HepG2 (cell line): Measurements from ENCODE around the gene ZNF287. TPM values are rescaled to one million over a fixed set of nuclear protein-coding genes. Genes with fewer than 3 reads are reported as not detected.

Source experiments
- ATAC-seq: fragments of 200-7000 bp; cut with Tn5 transposase; 3 replicates; pipeline ENCODE4 v1.9.1; 2020; ENCODE audit warnings: mild to moderate bottlenecking, moderate library complexity
- BruUV-seq: library from RNA; stranded (reverse); fragments of 400-500 nt; replicated peaks from 2 replicates; lab custom pipeline; 2021; lab: Mats Ljungman, UMichigan
- CTCF ChIA-PET: fragments of 300-600 bp; formaldehyde crosslinking; extraction: SDS; loops from one replicate; lab custom pipeline; 2021; ENCODE audit warnings: low total read pairs, inconsistent platforms, low intra/inter-chr PET ratio; lab: Yijun Ruan, JAX
- POLR2A ChIA-PET: fragments of 350-600 bp; sonication (Branson Sonifier 250); formaldehyde crosslinking; loops from one replicate; lab custom pipeline; 2020; ENCODE audit warnings: antibody characterized with exemption, inconsistent platforms; lab: Yijun Ruan, JAX
- DNase-seq: peaks from one replicate; pipeline ENCODE4 v3.0.0-alpha.2; 2015; ENCODE audit warnings: low spot score
- FAIRE-seq: peaks from 3 replicates; lab custom pipeline; 2011; peaks lifted over from hg19 to GRCh38; lab: Jason Lieb, UNC
- H2AFZ ChIP-seq: one replicate; pipeline ENCODE4 v1.6.1; 2011; ENCODE audit warnings: low read length, inconsistent platforms
- H3K27ac ChIP-seq: fragments of 300-600 bp; 3 replicates; pipeline ENCODE4 v1.8.0; 2011; ENCODE audit warnings: mixed run types, mild to moderate bottlenecking, mixed read lengths, low read length, inconsistent platforms; ENCODE audit not compliant: insufficient read depth; ENCODE audit errors: extremely low read length
- H3K27me3 ChIP-seq, 2 experiments: fragments of 200-600 bp in 1 of 2; 2 replicates in 1 of 2; 3 replicates in 1 of 2; pipeline versions ENCODE4 v1.6.0 to v1.8.0; 2011; ENCODE audit warnings: low read length in 2 of 2, mild to moderate bottlenecking in 2 of 2, moderate library complexity in 2 of 2, inconsistent platforms in 1 of 2; ENCODE audit not compliant: insufficient read depth in 2 of 2, control insufficient read depth in 1 of 2
- H3K36me3 ChIP-seq, 2 experiments: fragments of 200-600 bp in 1 of 2; replicated peaks in 1 of 2; 2 replicates in 1 of 2; 3 replicates in 1 of 2; pipeline versions ENCODE4 v1.5.1 to v1.8.0; 2011; ENCODE audit warnings: low read length in 2 of 2, inconsistent platforms in 1 of 2; ENCODE audit not compliant: insufficient read depth in 2 of 2, control insufficient read depth in 1 of 2
- H3K4me1 ChIP-seq: 2 replicates; pipeline ENCODE4 v1.5.1; 2012; ENCODE audit warnings: low read length, inconsistent platforms; ENCODE audit not compliant: insufficient read depth
- H3K4me2 ChIP-seq: 2 replicates; pipeline ENCODE4 v1.6.0; 2011; ENCODE audit warnings: low read depth, low read length, inconsistent platforms
- H3K4me3 ChIP-seq, 3 experiments: fragments of 200-600 bp in 1 of 3; sonication (generic), shearing (Covaris generic) in 1 of 3; replicated peaks in 1 of 3; 2 replicates each; pipeline ENCODE4 v1.5.1; 2011 to 2016; ENCODE audit warnings: low read length in 3 of 3, inconsistent platforms in 2 of 3, low read depth in 2 of 3, mild to moderate bottlenecking in 2 of 3, control low read depth in 1 of 3, mixed read lengths in 1 of 3; ENCODE audit not compliant: insufficient read depth in 1 of 3
- H3K79me2 ChIP-seq: one replicate; pipeline ENCODE4 v1.6.1; 2011; ENCODE audit warnings: low read length, inconsistent platforms; ENCODE audit not compliant: insufficient read depth
- H3K9ac ChIP-seq: 2 replicates; pipeline ENCODE4 v1.6.0; 2011; ENCODE audit warnings: mild to moderate bottlenecking, low read depth, low read length, inconsistent platforms; ENCODE audit not compliant: insufficient read depth
- H3K9me3 ChIP-seq: 2 replicates; pipeline ENCODE4 v1.5.1; 2012; ENCODE audit warnings: mild to moderate bottlenecking, low read length
- H4K20me1 ChIP-seq: 2 replicates; pipeline ENCODE4 v1.6.0; 2011; ENCODE audit warnings: inconsistent platforms, mild to moderate bottlenecking, low read length, moderate library complexity; ENCODE audit not compliant: insufficient read depth
- ASH2L ChIP-seq: fragments of 300-600, 200-600 bp; sonication (generic); IDR thresholded peaks from 2 replicates; pipeline ENCODE4 v1.7.0; 2017; ENCODE audit warnings: low read depth, mild to moderate bottlenecking, moderate library complexity, mixed read lengths, low read length; ENCODE audit not compliant: insufficient read length
- BCL6 ChIP-seq: IDR thresholded peaks from 2 replicates; pipeline ENCODE4 v1.6.1; 2016; ENCODE audit warnings: missing genetic modification reagents, missing compliant biosample characterization
- BHLHE40 ChIP-seq: IDR thresholded peaks from 2 replicates; pipeline ENCODE4 v1.6.1; 2011; ENCODE audit warnings: low read length, improper control_type of control experiment
- DMAP1 ChIP-seq: IDR thresholded peaks from 2 replicates; pipeline ENCODE4 v1.6.1; 2016
- FOXA3 ChIP-seq: IDR thresholded peaks from 2 replicates; pipeline ENCODE4 v1.6.1; 2016; ENCODE audit warnings: missing genetic modification reagents, missing compliant biosample characterization
- GFI1 ChIP-seq: sonication (generic); formaldehyde crosslinking; IDR thresholded peaks from 2 replicates; pipeline ENCODE4 v1.5.0; 2020; ENCODE audit warnings: missing genetic modification reagents, mild to moderate bottlenecking, borderline replicate concordance
- HOXA9 ChIP-seq: sonication (generic); formaldehyde crosslinking; IDR thresholded peaks from 2 replicates; pipeline ENCODE4 v1.8.1; 2022; ENCODE audit warnings: missing genetic modification reagents, mild to moderate bottlenecking, moderate library complexity, borderline replicate concordance
- IRF2 ChIP-seq: IDR thresholded peaks from 2 replicates; pipeline ENCODE4 v1.6.1; 2018; ENCODE audit warnings: missing genetic modification reagents, missing compliant biosample characterization
- PTBP1 ChIP-seq: fragments of 200-400 bp; formaldehyde crosslinking; IDR thresholded peaks from 2 replicates; pipeline ENCODE4 v1.6.1; 2018; ENCODE audit warnings: low read length, low read depth; ENCODE audit not compliant: poor library complexity, severe bottlenecking
- REPIN1 ChIP-seq: sonication (generic); formaldehyde crosslinking; IDR thresholded peaks from 2 replicates; pipeline ENCODE4 v1.8.0; 2022; ENCODE audit warnings: missing genetic modification reagents, low read depth, mild to moderate bottlenecking, borderline replicate concordance
- RNF2 ChIP-seq: fragments of 450-650 bp; conservative IDR thresholded peaks from 2 replicates; pipeline ENCODE4 v1.6.1; 2016; ENCODE audit warnings: low read depth
- ZNF333 ChIP-seq: sonication (generic); formaldehyde crosslinking; IDR thresholded peaks from 2 replicates; pipeline ENCODE4 v1.4.0; 2020; ENCODE audit warnings: mild to moderate bottlenecking, missing genetic modification reagents, borderline replicate concordance
- ZNF335 ChIP-seq: sonication (generic); formaldehyde crosslinking; IDR thresholded peaks from 2 replicates; pipeline ENCODE4 v1.4.0; 2020; ENCODE audit warnings: missing genetic modification reagents
- WGBS: methylation state at CpG from one replicate; pipeline ENCODE4 v1.1.6; 2017; ENCODE audit warnings: low lambda C conversion rate; 5-methylcytosine and 5-hydroxymethylcytosine counted together
- in situ Hi-C: cut with HindIII; loops from 2 replicates; pipeline ENCODE4 v1.10.0; 2017; ENCODE audit warnings: low pct_unique_long_range_greater_than_20kb; ENCODE audit not compliant: extremely low pct_ligation_motif_present
- intact Hi-C: fragments of 100-400 bp; cut with micrococcal nuclease; formaldehyde crosslinking; loops from one replicate; pipeline ENCODE4 v1.10.0; 2022; ENCODE audit not compliant: unreplicated experiment
- polyA plus RNA-seq, 8 experiments: library from polyadenylated mRNA; depleted of rRNA in 3 of 8; stranded (reverse) in 7 of 8; unstranded in 1 of 8; fragments of >200 nt; fragmentation: Illumina TruSeq in 4 of 8; extraction: Trizol in 4 of 8; gene quantifications; 2 replicates each; pipeline versions ENCODE4 v1.2.1 to v1.2.3, GENCODE V29; 2011 to 2016; ENCODE audit warnings: low read depth in 4 of 8, missing spikeins in 1 of 8, mixed read lengths in 1 of 8; ENCODE audit not compliant: insufficient read depth in 1 of 8
- total RNA-seq, 5 experiments: library from RNA; depleted of rRNA; stranded (reverse); fragments of >200 nt; fragmentation: Illumina TruSeq; extraction: Trizol; gene quantifications; 2 replicates each; pipeline ENCODE4 v1.2.3, GENCODE V29; 2016; ENCODE audit warnings: low read depth in 1 of 5
- TF ChIP-seq, protein P1 (sequence below): sonication (generic); formaldehyde crosslinking; IDR thresholded peaks from 2 replicates; pipeline ENCODE4 v1.8.1; 2023; ENCODE audit warnings: mild to moderate bottlenecking, inconsistent platforms, moderate library complexity, missing genetic modification reagents, borderline replicate concordance

ZNF287 gene
- total and polyA plus RNA-seq, 2 of the 13 experiments (the other 11 are each of a cell fraction or from before 2014, with no cell fraction given): 0.21 TPM; not detected in 1

DNA sequence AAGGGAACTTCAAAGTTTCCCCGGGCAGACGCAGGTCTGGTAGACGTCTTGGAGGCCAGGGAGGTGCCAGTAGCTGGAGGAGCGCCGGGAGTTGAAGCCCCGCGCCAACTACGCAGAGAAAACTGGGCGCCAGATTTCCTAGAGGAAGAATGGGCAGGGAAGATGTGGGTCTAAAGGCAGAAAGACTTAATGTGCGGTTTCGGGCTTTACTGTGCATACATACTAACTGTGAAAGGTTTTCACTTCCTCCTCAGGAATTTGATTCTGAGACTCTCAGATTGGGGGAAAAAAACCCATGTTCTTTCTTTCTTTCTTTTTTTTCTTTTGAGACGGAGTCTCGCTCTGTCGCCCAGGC is 331 bp upstream of the ZNF287 start:
- in situ Hi-C loops: no loop called here
- no peak overlapping the region for H3K27ac ChIP-seq
- no TSS peak for BruUV-seq
- DNase-seq (no peak), ATAC-seq (no peak), FAIRE-seq (no peak)
- ChIA-PET CTCF (no interaction called here), POLR2A (no interaction called here)
- H3K4me2 ChIP-seq: no peak overlapping the region
- no peak overlapping the region for H3K9ac ChIP-seq
- no peak overlapping the region for H3K4me3 ChIP-seq
- H3K27me3 ChIP-seq: peaks cover 0 to 27% of the 10 kb centered on the region in 2 experiments; a peak in 2 of 5 replicates
- intact Hi-C loops: no loop called here
- H3K4me1 ChIP-seq: no peaks in the 10 kb centered on the region
- H3K79me2 ChIP-seq: no peaks in the 10 kb centered on the region
- TF ChIP-seq FOXA3 (no peak), BCL6 (CRISPR knock-in tag) (no peak), RNF2 (no peak), ASH2L (no peak), HOXA9 (CRISPR knock-in tag) (no peak), BHLHE40 (no peak), IRF2 (no peak), GFI1 (CRISPR knock-in tag) (no peak), DMAP1 (CRISPR knock-in tag) (no peak), ZNF335 (CRISPR knock-in tag) (no peak), REPIN1 (CRISPR knock-in tag) (no peak), ZNF333 (CRISPR knock-in tag) (no peak), PTBP1 (no peak)
- TF ChIP-seq, protein P1, sequence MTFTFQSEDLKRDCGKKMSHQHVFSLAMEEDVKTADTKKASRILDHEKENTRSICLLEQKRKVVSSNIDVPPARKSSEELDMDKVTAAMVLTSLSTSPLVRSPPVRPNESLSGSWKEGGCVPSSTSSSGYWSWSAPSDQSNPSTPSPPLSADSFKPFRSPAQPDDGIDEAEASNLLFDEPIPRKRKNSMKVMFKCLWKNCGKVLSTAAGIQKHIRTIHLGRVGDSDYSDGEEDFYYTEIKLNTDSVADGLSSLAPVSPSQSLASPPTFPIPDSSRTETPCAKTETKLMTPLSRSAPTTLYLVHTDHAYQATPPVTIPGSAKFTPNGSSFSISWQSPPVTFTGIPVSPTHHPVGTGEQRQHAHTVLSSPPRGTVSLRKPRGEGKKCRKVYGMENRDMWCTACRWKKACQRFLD: no peak
- WGBS: 51% methylated on average over 14 of the region's 14 CpGs
- no peaks in the 10 kb centered on the region for H3K36me3 ChIP-seq
- no peaks in the 10 kb centered on the region for H4K20me1 ChIP-seq
- no peaks in the 10 kb centered on the region for H3K9me3 ChIP-seq
- no peak overlapping the region for H2AFZ ChIP-seq
